Smooth muscle cell (in vitro differentiated cells): ENCODE measurements around the gene JAM2. TPM values are rescaled to one million over a fixed set of nuclear protein-coding genes. Genes with fewer than 3 reads are reported as not detected.

Experiments
- DNase-seq: peaks from one replicate; lab custom pipeline; 2025; ENCODE audit not compliant: unreplicated experiment; lab: John Stamatoyannopoulos, UW
- H2AFZ ChIP-seq: fragments of 200-600 bp; sonication (generic); 2 replicates; pipeline ENCODE4 v1.6.0; 2016; ENCODE audit warnings: antibody characterized with exemption, low read depth, mild to moderate bottlenecking
- H3F3A ChIP-seq: fragments of 200-600 bp; sonication (generic); 2 replicates; pipeline ENCODE4 v1.6.0; 2017; ENCODE audit warnings: antibody characterized with exemption, low read depth
- H3K27ac ChIP-seq: fragments of 200-600 bp; sonication (generic); 2 replicates; pipeline ENCODE4 v1.5.1; 2016; ENCODE audit warnings: low read depth, mild to moderate bottlenecking
- H3K27me3 ChIP-seq: fragments of 200-600 bp; sonication (generic); 2 replicates; pipeline ENCODE4 v1.6.1; 2016; ENCODE audit warnings: low read depth, mild to moderate bottlenecking
- H3K36me3 ChIP-seq: fragments of 200-600 bp; sonication (generic); 2 replicates; pipeline ENCODE4 v1.5.1; 2016; ENCODE audit warnings: low read depth
- H3K4me1 ChIP-seq: fragments of 200-600 bp; sonication (generic); 2 replicates; pipeline ENCODE4 v1.5.1; 2016; ENCODE audit warnings: low read depth
- H3K4me2 ChIP-seq: fragments of 200-600 bp; sonication (generic); 2 replicates; pipeline ENCODE4 v1.6.0; 2016; ENCODE audit warnings: mild to moderate bottlenecking
- H3K4me3 ChIP-seq: fragments of 200-600 bp; sonication (generic); 2 replicates; pipeline ENCODE4 v1.5.1; 2016; ENCODE audit warnings: mild to moderate bottlenecking
- H3K79me2 ChIP-seq: fragments of 200-600 bp; sonication (generic); 2 replicates; pipeline ENCODE4 v1.6.0; 2016; ENCODE audit warnings: low read depth, mild to moderate bottlenecking
- H3K9ac ChIP-seq: fragments of 200-600 bp; sonication (generic); 2 replicates; pipeline ENCODE4 v1.6.0; 2016; ENCODE audit warnings: low read depth
- H3K9me3 ChIP-seq: fragments of 200-600 bp; sonication (generic); replicated peaks from 2 replicates; pipeline ENCODE4 v1.5.1; 2016; ENCODE audit warnings: low read depth
- H4K20me1 ChIP-seq: fragments of 200-600 bp; sonication (generic); 2 replicates; pipeline ENCODE4 v1.6.0; 2016; ENCODE audit warnings: low read depth
- WGBS: methylation state at CpG from one replicate; pipeline ENCODE4 v1.1.7; 2016; ENCODE audit warnings: low lambda C conversion rate; 5-methylcytosine and 5-hydroxymethylcytosine counted together
- polyA plus RNA-seq: library from polyadenylated mRNA; unstranded; fragments of >200 nt; fragmentation: Nextera tagmentation; extraction: Ambion mirVana; gene quantifications from 2 replicates; pipeline ENCODE4 v1.2.1, GENCODE V29; 2016
- total RNA-seq: library from RNA; depleted of rRNA; stranded (reverse); fragments of >200 nt; gene quantifications from 2 replicates; pipeline ENCODE4 v1.2.3, GENCODE V29; 2014
- TF ChIP-seq, protein P1 (sequence below): fragments of 200-600 bp; sonication (generic); IDR thresholded peaks from 2 replicates; pipeline ENCODE4 v1.5.1; 2017; ENCODE audit warnings: borderline replicate concordance, mild to moderate bottlenecking, antibody characterized with exemption; ENCODE audit not compliant: insufficient read depth, poor library complexity, severe bottlenecking

JAM2 gene
- total and polyA plus RNA-seq, 2 experiments from 2014 or later: 5.5 to 6.0 TPM

DNA sequence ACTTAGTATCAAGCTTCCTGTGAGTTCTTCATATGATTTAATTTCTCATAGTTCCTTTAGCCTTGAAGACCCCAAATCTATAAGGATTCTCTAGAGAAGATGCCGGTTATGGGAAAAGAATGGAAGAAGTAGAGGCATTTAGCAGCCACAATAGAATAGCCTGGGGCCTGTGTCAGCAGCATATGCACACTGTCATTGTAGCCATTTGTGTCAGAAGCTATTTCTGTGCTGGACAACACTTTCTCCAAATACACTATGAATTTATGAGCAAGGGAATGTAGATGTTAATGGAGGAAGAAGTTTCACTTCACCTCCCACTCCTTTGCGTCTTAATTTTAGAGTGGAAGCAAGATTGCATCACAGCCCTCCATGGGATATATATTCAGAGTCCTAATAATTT lies 17.4 kb downstream of the JAM2 start:
- 96% methylated on average over 2 of the region's 2 CpGs for WGBS
- no peaks in the 10 kb centered on the region for H3K27me3 ChIP-seq

DNA sequence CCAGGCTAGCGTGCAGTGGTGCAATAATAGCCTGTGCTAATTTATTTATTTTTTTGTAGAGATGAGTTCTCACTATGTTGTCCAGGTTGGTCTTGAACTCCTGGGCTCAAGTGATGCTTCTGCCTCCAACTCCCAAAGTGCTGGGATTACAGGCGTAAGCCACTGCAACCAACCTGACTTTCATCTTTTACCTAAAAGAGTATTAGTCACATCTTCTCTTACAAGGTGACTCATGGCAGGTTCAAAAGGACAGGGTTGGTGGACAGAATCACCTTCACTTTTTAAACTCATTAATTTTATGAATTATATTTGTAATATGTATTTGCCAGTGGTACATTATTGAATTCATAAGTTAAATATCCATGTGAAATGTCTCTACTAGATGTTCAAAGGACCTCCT lies 18.1 kb downstream of the JAM2 start:
- DNase-seq: no peak
- H3K27me3 ChIP-seq: no peaks in the 10 kb centered on the region
- H3K4me3 ChIP-seq: no peak overlapping the region
- H3K27ac ChIP-seq: no peak overlapping the region
- H3K4me1 ChIP-seq: peaks cover 18% of the 10 kb centered on the region
- WGBS: 93% methylated on average over 2 of the region's 2 CpGs
- H3K36me3 ChIP-seq: no peaks in the 10 kb centered on the region
- no peaks in the 10 kb centered on the region for H3K79me2 ChIP-seq
- no peaks in the 10 kb centered on the region for H3F3A ChIP-seq
- H2AFZ ChIP-seq: no peak overlapping the region
- H3K9me3 ChIP-seq: no peaks in the 10 kb centered on the region
- H4K20me1 ChIP-seq: no peaks in the 10 kb centered on the region
- TF ChIP-seq, protein P1, sequence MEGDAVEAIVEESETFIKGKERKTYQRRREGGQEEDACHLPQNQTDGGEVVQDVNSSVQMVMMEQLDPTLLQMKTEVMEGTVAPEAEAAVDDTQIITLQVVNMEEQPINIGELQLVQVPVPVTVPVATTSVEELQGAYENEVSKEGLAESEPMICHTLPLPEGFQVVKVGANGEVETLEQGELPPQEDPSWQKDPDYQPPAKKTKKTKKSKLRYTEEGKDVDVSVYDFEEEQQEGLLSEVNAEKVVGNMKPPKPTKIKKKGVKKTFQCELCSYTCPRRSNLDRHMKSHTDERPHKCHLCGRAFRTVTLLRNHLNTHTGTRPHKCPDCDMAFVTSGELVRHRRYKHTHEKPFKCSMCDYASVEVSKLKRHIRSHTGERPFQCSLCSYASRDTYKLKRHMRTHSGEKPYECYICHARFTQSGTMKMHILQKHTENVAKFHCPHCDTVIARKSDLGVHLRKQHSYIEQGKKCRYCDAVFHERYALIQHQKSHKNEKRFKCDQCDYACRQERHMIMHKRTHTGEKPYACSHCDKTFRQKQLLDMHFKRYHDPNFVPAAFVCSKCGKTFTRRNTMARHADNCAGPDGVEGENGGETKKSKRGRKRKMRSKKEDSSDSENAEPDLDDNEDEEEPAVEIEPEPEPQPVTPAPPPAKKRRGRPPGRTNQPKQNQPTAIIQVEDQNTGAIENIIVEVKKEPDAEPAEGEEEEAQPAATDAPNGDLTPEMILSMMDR: no peak
- H3K4me2 ChIP-seq: no peak overlapping the region
- no peak overlapping the region for H3K9ac ChIP-seq

More for the DNA sequence above, 17.4 kb downstream of the JAM2 start:
- H3K4me2 ChIP-seq: no peak overlapping the region
- H3K9me3 ChIP-seq: no peaks in the 10 kb centered on the region
- no peaks in the 10 kb centered on the region for H4K20me1 ChIP-seq
- H3K9ac ChIP-seq: no peak overlapping the region
- H3K79me2 ChIP-seq: no peaks in the 10 kb centered on the region
- H3K4me1 ChIP-seq: peaks cover 18% of the 10 kb centered on the region
- H3F3A ChIP-seq: no peaks in the 10 kb centered on the region
- DNase-seq: no peak
- H3K27ac ChIP-seq: no peak overlapping the region
- TF ChIP-seq, protein P1: no peak
- H3K36me3 ChIP-seq: no peaks in the 10 kb centered on the region
- no peak overlapping the region for H2AFZ ChIP-seq
- H3K4me3 ChIP-seq: no peak overlapping the region

DNA sequence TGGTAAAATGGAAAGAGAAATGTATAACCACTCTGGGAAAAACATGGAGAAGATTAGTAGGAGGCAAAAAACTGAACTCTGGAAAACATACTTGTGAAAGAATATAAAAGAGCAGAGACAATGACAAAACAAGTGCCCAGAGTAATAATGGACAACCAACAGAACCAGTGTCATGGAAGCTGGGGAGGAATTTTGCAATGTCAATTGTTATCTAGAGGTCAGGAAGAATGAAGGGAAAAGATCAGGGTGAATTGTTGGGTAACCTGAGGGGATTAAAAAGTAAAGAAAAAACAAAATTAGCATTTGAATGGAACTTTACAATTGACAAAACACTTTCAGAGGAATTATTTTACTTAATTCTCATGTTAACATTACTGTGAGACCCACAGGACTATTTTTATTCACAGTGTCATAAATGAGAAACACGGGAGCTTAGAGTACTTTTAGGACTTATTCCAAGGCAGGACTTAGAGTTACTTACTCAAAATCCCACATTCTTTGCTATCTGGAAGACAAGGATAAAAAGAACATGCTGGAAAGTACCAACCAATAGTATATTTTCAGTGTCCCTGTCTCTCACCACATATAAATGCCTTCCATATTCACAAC lies 19.5 kb downstream of the JAM2 start:
- no peaks in the 10 kb centered on the region for H3K27me3 ChIP-seq
- no peak overlapping the region for H3K9ac ChIP-seq
- no peaks in the 10 kb centered on the region for H3K79me2 ChIP-seq
- no peak overlapping the region for H3K27ac ChIP-seq
- TF ChIP-seq, protein P1: no peak
- no peaks in the 10 kb centered on the region for H3K36me3 ChIP-seq
- H3F3A ChIP-seq: no peaks in the 10 kb centered on the region
- no peaks in the 10 kb centered on the region for H4K20me1 ChIP-seq
- WGBS: 22% methylated on average over 1 of the region's 1 CpG
- no peak overlapping the region for H2AFZ ChIP-seq
- DNase-seq: no peak
- no peak overlapping the region for H3K4me2 ChIP-seq
- H3K4me3 ChIP-seq: no peak overlapping the region
- H3K9me3 ChIP-seq: no peaks in the 10 kb centered on the region
- peaks cover 18% of the 10 kb centered on the region for H3K4me1 ChIP-seq

DNA sequence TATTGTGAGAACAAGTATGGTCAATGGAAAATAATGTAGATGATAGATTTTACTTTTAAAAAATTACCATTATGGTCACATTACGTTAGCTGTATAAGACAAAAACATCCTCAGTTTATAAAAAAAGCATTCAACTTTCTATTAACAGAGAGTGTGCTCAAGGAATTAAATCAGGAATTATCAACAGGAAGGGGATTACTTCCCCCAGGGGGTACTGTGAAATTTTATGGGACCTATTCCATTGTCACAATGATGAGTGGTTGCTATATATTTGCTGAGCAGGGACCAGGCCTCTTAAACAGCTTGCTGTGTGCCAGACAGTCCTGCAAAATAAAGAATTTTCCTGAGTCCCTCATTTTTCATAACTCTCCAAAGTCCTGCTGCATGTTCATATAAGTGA lies 21.2 kb downstream of the JAM2 start:
- no peak for DNase-seq
- H3K4me1 ChIP-seq: peaks cover 18% of the 10 kb centered on the region
- H3K79me2 ChIP-seq: no peaks in the 10 kb centered on the region
- no peaks in the 10 kb centered on the region for H3K27me3 ChIP-seq
- H3K4me2 ChIP-seq: no peak overlapping the region
- H3K36me3 ChIP-seq: no peaks in the 10 kb centered on the region
- no peaks in the 10 kb centered on the region for H3F3A ChIP-seq
- no peaks in the 10 kb centered on the region for H4K20me1 ChIP-seq
- 96% methylated on average over 1 of the region's 1 CpG for WGBS
- TF ChIP-seq, protein P1: no peak
- H3K9ac ChIP-seq: no peak overlapping the region
- H3K9me3 ChIP-seq: no peaks in the 10 kb centered on the region
- H3K4me3 ChIP-seq: no peak overlapping the region
- no peak overlapping the region for H3K27ac ChIP-seq
- no peak overlapping the region for H2AFZ ChIP-seq
